Muscle layer of colon (tissue), 2 donors: ENCODE measurements around the gene MYO1B.

Experiments
- H3K27ac ChIP-seq: one replicate; pipeline ENCODE4 v1.7.0; 2013; ENCODE audit warnings: low read depth, mild to moderate bottlenecking, low read length, moderate library complexity
- H3K27me3 ChIP-seq, 2 donors: one replicate each; pipeline ENCODE4 v1.7.0; 2013; ENCODE audit warnings: low read length in 2 of 2, mild to moderate bottlenecking in 2 of 2; ENCODE audit not compliant: insufficient read depth in 2 of 2, control insufficient read depth in 1 of 2
- H3K36me3 ChIP-seq: one replicate; pipeline ENCODE4 v1.7.0; 2013; ENCODE audit warnings: mild to moderate bottlenecking, low read length; ENCODE audit not compliant: insufficient read depth
- H3K4me1 ChIP-seq: one replicate; pipeline ENCODE4 v1.7.0; 2013; ENCODE audit warnings: mild to moderate bottlenecking, low read length; ENCODE audit not compliant: insufficient read depth
- H3K4me3 ChIP-seq, 2 donors: one replicate each; pipeline ENCODE4 v1.7.0; 2013; ENCODE audit warnings: low read length in 2 of 2, low read depth in 1 of 2, mild to moderate bottlenecking in 1 of 2, moderate library complexity in 1 of 2
- H3K9ac ChIP-seq: one replicate; pipeline ENCODE4 v1.7.0; 2013; ENCODE audit warnings: low read length
- H3K9me3 ChIP-seq: one replicate; pipeline ENCODE4 v1.7.0; 2013; ENCODE audit warnings: mild to moderate bottlenecking, low read length
- donor health status: abdominal sarcoma.
- donor health status: Adenocarcinoma of cecum.

MYO1B gene

GRCh38 chr2:191327484-191327883 lies 82.3 kb downstream of the MYO1B start:
- Histone ChIP-seq H3K9me3 (no peaks in the 10 kb centered on the region), H3K27ac (no peak overlapping the region), H3K4me3 (no peak overlapping the region), H3K4me1 (no peaks in the 10 kb centered on the region), H3K27me3 (no peaks in the 10 kb centered on the region), H3K9ac (no peak overlapping the region), H3K36me3 (no peaks in the 10 kb centered on the region)

GRCh38 chr2:191328150-191328809 lies 83.1 kb downstream of the MYO1B start:
- Histone ChIP-seq H3K9me3 (no peaks in the 10 kb centered on the region), H3K4me3 (no peak overlapping the region), H3K4me1 (no peaks in the 10 kb centered on the region), H3K36me3 (no peaks in the 10 kb centered on the region), H3K27me3 (no peaks in the 10 kb centered on the region), H3K27ac (no peak overlapping the region), H3K9ac (no peak overlapping the region)

GRCh38 chr2:191329841-191330240 lies 84.6 kb downstream of the MYO1B start:
- Histone ChIP-seq H3K4me3 (no peak overlapping the region), H3K9ac (no peak overlapping the region), H3K27ac (no peak overlapping the region), H3K27me3 (no peaks in the 10 kb centered on the region), H3K36me3 (no peaks in the 10 kb centered on the region), H3K4me1 (no peaks in the 10 kb centered on the region), H3K9me3 (no peaks in the 10 kb centered on the region)

- H3K27me3 ChIP-seq = no peaks in the 10 kb centered on the region
- no peaks in the 10 kb centered on the region for H3K4me1 ChIP-seq
- no peak overlapping the region for H3K4me3 ChIP-seq
- no peak overlapping the region for H3K9ac ChIP-seq
- no peak overlapping the region for H3K27ac ChIP-seq
- no peaks in the 10 kb centered on the region for H3K36me3 ChIP-seq
- H3K9me3 ChIP-seq = no peaks in the 10 kb centered on the region
Observed at GRCh38 chr2:191333911-191334357, 88.7 kb downstream of the MYO1B start.

GRCh38 chr2:191335875-191336464 lies 90.8 kb downstream of the MYO1B start:
- Histone ChIP-seq H3K27ac (no peak overlapping the region), H3K36me3 (no peaks in the 10 kb centered on the region), H3K9ac (no peak overlapping the region), H3K27me3 (no peaks in the 10 kb centered on the region), H3K9me3 (no peaks in the 10 kb centered on the region), H3K4me3 (no peak overlapping the region), H3K4me1 (no peaks in the 10 kb centered on the region)

GRCh38 chr2:191341436-191341835 lies 96.2 kb downstream of the MYO1B start:
- no peaks in the 10 kb centered on the region for H3K27me3 ChIP-seq
- no peaks in the 10 kb centered on the region for H3K9me3 ChIP-seq
- H3K4me1 ChIP-seq = no peaks in the 10 kb centered on the region
- H3K27ac ChIP-seq = no peak overlapping the region
- H3K4me3 ChIP-seq = no peak overlapping the region
- no peaks in the 10 kb centered on the region for H3K36me3 ChIP-seq
- no peak overlapping the region for H3K9ac ChIP-seq

- Histone ChIP-seq H3K27ac (no peak overlapping the region), H3K4me3 (no peak overlapping the region), H3K4me1 (no peaks in the 10 kb centered on the region), H3K9me3 (no peaks in the 10 kb centered on the region), H3K36me3 (no peaks in the 10 kb centered on the region), H3K27me3 (no peaks in the 10 kb centered on the region), H3K9ac (no peak overlapping the region)
Observed at GRCh38 chr2:191343796-191344338, 98.7 kb downstream of the MYO1B start.

GRCh38 chr2:191345788-191346187 lies 100.6 kb downstream of the MYO1B start:
- Histone ChIP-seq H3K36me3 (no peaks in the 10 kb centered on the region), H3K4me3 (no peak overlapping the region), H3K9ac (no peak overlapping the region), H3K27ac (no peak overlapping the region), H3K27me3 (no peaks in the 10 kb centered on the region), H3K4me1 (no peaks in the 10 kb centered on the region), H3K9me3 (no peaks in the 10 kb centered on the region)

- Histone ChIP-seq H3K36me3 (no peaks in the 10 kb centered on the region), H3K9ac (no peak overlapping the region), H3K9me3 (no peaks in the 10 kb centered on the region), H3K4me1 (no peaks in the 10 kb centered on the region), H3K4me3 (no peak overlapping the region), H3K27ac (no peak overlapping the region), H3K27me3 (no peaks in the 10 kb centered on the region)
Observed at GRCh38 chr2:191347154-191347553, 102.0 kb downstream of the MYO1B start.

- no peak overlapping the region for H3K4me3 ChIP-seq
- H3K4me1 ChIP-seq = no peaks in the 10 kb centered on the region
- no peak overlapping the region for H3K27ac ChIP-seq
Observed at GRCh38 chr2:191347881-191348280, 102.7 kb downstream of the MYO1B start.

GRCh38 chr2:191349990-191350389 lies 104.8 kb downstream of the MYO1B start:
- Histone ChIP-seq H3K9ac (no peak overlapping the region), H3K27me3 (no peaks in the 10 kb centered on the region), H3K36me3 (no peaks in the 10 kb centered on the region), H3K4me1 (no peaks in the 10 kb centered on the region), H3K4me3 (no peak overlapping the region), H3K27ac (no peak overlapping the region), H3K9me3 (no peaks in the 10 kb centered on the region)

More at GRCh38 chr2:191347881-191348280, 102.7 kb downstream of the MYO1B start:
- Histone ChIP-seq H3K9ac (no peak overlapping the region), H3K27me3 (no peaks in the 10 kb centered on the region), H3K36me3 (no peaks in the 10 kb centered on the region), H3K9me3 (no peaks in the 10 kb centered on the region)

GRCh38 chr2:191350826-191351225 lies 105.6 kb downstream of the MYO1B start:
- Histone ChIP-seq H3K9ac (no peak overlapping the region), H3K27ac (no peak overlapping the region), H3K36me3 (no peaks in the 10 kb centered on the region), H3K9me3 (no peaks in the 10 kb centered on the region), H3K27me3 (no peaks in the 10 kb centered on the region), H3K4me1 (no peaks in the 10 kb centered on the region), H3K4me3 (no peak overlapping the region)
